ENCODE measurements around the gene CAST. TPM values are rescaled to one million over a fixed set of nuclear protein-coding genes. Genes with fewer than 3 reads are reported as not detected.
A peak's percentile ranks its signal among the peaks of the same experiment; 100 is the strongest.

Gene CAST
- total and polyA plus RNA-seq, 2 donors (not counting 1 experiment from before 2014, with no cell fraction given) = 41.0 to 231 TPM

DNA sequence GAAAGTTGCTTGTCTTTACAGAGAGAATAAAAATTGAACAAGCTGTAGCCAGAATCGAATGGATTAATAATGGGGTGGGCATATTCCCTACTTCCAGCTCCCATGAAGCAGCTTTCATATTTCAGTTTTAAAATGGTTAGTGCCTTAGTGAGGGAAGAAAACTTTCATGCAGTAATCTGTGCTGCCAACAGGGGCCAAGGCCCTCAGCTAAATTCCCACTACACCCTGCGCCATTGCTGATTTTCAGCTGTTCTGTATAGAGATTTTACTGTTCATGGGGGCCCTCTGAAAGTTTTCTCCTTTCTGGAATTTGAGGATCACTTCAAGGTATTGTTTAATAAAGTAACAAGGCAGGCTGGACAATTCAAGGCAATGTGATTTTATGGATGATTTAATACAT lies 58.2 kb downstream of the CAST start:
- peaks cover 42% of the 10 kb centered on the region for H3K79me2 ChIP-seq (ENCODE audit: control insufficient read depth, insufficient read depth, low read length)
- no peak overlapping the region for H3K27ac ChIP-seq (ENCODE audit: low read length in 2 of 2)
- peaks cover 61% of the 10 kb centered on the region for H4K20me1 ChIP-seq (ENCODE audit: control insufficient read depth, insufficient read depth, low read length, poor library complexity, severe bottlenecking)
- intact Hi-C loops (cut with micrococcal nuclease) = no loop called here
- CTCF ChIA-PET = interaction anchor here (0.6 to 1.3 kb wide), 3 partner anchors 34 to 121 kb away, joined by 3 read pairs; no protein-coding TSS in a partner anchor
- ATAC-seq (ENCODE audit: low read depth) (no peak), DNase-seq (no peak)
- Mint-ChIP-seq H3K4me3 (no peak overlapping the region), H3K27ac (no peak overlapping the region), H3K27me3 (no peaks in the 10 kb centered on the region), H3K4me1 (peaks cover 13% of the 10 kb centered on the region), H3K9me3 (ENCODE audit: insufficient read depth) (no peaks in the 10 kb centered on the region)
- H3K4me3 ChIP-seq (ENCODE audit: control extremely low read depth in 1 of 5, extremely low read depth in 1 of 5, insufficient read depth in 1 of 5, low read depth in 2 of 5, low read length in 4 of 5) = no peak overlapping the region
- H3K4me1 ChIP-seq (ENCODE audit: control insufficient read depth in 2 of 2, insufficient read depth in 2 of 2, low read length in 2 of 2) = no peaks in the 10 kb centered on the region
- no peak overlapping the region for H3K9ac ChIP-seq (ENCODE audit: low read length)
- TF ChIP-seq, protein P1, sequence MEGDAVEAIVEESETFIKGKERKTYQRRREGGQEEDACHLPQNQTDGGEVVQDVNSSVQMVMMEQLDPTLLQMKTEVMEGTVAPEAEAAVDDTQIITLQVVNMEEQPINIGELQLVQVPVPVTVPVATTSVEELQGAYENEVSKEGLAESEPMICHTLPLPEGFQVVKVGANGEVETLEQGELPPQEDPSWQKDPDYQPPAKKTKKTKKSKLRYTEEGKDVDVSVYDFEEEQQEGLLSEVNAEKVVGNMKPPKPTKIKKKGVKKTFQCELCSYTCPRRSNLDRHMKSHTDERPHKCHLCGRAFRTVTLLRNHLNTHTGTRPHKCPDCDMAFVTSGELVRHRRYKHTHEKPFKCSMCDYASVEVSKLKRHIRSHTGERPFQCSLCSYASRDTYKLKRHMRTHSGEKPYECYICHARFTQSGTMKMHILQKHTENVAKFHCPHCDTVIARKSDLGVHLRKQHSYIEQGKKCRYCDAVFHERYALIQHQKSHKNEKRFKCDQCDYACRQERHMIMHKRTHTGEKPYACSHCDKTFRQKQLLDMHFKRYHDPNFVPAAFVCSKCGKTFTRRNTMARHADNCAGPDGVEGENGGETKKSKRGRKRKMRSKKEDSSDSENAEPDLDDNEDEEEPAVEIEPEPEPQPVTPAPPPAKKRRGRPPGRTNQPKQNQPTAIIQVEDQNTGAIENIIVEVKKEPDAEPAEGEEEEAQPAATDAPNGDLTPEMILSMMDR (IDR thresholded peaks at IDR 0.05) = no peak
- no peak for TF ChIP-seq EZH2 (IDR thresholded peaks at IDR 0.05; ENCODE audit: borderline replicate concordance, insufficient read depth, low read depth, low read length, poor library complexity, severe bottlenecking)
- peaks cover 0 to 18% of the 10 kb centered on the region in 2 experiments for H3K36me3 ChIP-seq (replicated peaks in 1 of 2; ENCODE audit: control extremely low read depth in 1 of 2, control insufficient read depth in 1 of 2, extremely low read depth in 1 of 2, insufficient read depth in 2 of 2, low read length in 1 of 2)
- H2AFZ ChIP-seq (ENCODE audit: insufficient read depth, low read depth, low read length, poor library complexity, severe bottlenecking) = no peak overlapping the region
- no peaks in the 10 kb centered on the region for H3K27me3 ChIP-seq (replicated peaks in 1 of 4; ENCODE audit: control extremely low read depth in 1 of 4, control insufficient read depth in 3 of 4, insufficient read depth in 4 of 4, low read length in 3 of 4)
- POLR2A ChIA-PET = no interaction called here
- H3K9me3 ChIP-seq (ENCODE audit: control extremely low read depth in 1 of 3, control insufficient read depth in 2 of 3, insufficient read depth in 1 of 3, low read length in 2 of 3) = no peaks in the 10 kb centered on the region
- H3K4me2 ChIP-seq (replicated peaks; ENCODE audit: low read depth, low read length, poor library complexity, severe bottlenecking) = no peak overlapping the region
- no CpG with 5 or more reads among the region's 2 CpGs for WGBS (ENCODE audit: insufficient coverage)

DNA sequence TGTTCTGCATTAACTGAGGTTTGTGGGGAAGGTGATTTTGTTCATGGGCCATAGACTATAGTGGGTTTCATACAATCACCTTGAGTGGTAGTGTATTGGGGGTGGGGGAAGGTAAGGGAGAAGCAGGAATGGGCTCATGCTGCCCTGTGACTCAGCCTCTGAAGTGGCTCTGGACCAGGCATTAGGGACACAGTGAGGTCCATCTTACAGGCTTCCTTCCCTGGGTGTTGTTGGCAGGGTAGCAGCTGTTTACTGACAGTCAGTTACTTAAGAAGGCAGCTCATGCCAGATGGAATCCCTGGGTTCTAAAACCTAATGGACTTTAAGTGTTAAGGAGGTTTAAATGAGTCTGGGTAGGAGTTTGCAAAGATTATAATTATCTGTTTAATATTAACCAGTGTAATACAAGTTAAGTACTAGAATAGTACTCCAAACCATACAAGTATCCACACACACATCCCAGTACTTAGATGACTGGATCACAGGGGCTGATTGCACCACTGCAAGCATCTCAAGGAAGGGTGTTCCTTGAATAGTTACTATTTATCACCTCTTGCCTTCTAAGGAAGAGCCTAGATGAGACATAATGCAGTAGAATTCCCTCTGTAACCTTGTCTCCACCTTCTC lies 59.3 kb downstream of the CAST start:
- Histone ChIP-seq H3K9me3 (ENCODE audit: control extremely low read depth in 1 of 3, control insufficient read depth in 2 of 3, insufficient read depth in 1 of 3, low read length in 2 of 3) (no peaks in the 10 kb centered on the region), H3K4me1 (ENCODE audit: control insufficient read depth in 2 of 2, insufficient read depth in 2 of 2, low read length in 2 of 2) (no peaks in the 10 kb centered on the region), H3K4me3 (ENCODE audit: control extremely low read depth in 1 of 5, extremely low read depth in 1 of 5, insufficient read depth in 1 of 5, low read depth in 2 of 5, low read length in 4 of 5) (no peak overlapping the region), H3K4me2 (replicated peaks; ENCODE audit: low read depth, low read length, poor library complexity, severe bottlenecking) (no peak overlapping the region), H2AFZ (ENCODE audit: insufficient read depth, low read depth, low read length, poor library complexity, severe bottlenecking) (no peak overlapping the region), H4K20me1 (ENCODE audit: control insufficient read depth, insufficient read depth, low read length, poor library complexity, severe bottlenecking) (peaks cover 53% of the 10 kb centered on the region), H3K27ac (ENCODE audit: low read length in 2 of 2) (no peak overlapping the region), H3K27me3 (replicated peaks in 1 of 4; ENCODE audit: control extremely low read depth in 1 of 4, control insufficient read depth in 3 of 4, insufficient read depth in 4 of 4, low read length in 3 of 4) (no peaks in the 10 kb centered on the region), H3K36me3 (replicated peaks in 1 of 2; ENCODE audit: control extremely low read depth in 1 of 2, control insufficient read depth in 1 of 2, extremely low read depth in 1 of 2, insufficient read depth in 2 of 2, low read length in 1 of 2) (peaks cover 0 to 25% of the 10 kb centered on the region in 2 experiments), H3K9ac (ENCODE audit: low read length) (no peak overlapping the region), H3K79me2 (ENCODE audit: control insufficient read depth, insufficient read depth, low read length) (peaks cover 32% of the 10 kb centered on the region)
- no peak for DNase-seq
- no peaks in the 10 kb centered on the region for H3K27me3 Mint-ChIP-seq
- no peak for TF ChIP-seq EZH2 (IDR thresholded peaks at IDR 0.05; ENCODE audit: borderline replicate concordance, insufficient read depth, low read depth, low read length, poor library complexity, severe bottlenecking)
- TF ChIP-seq, protein P1 (IDR thresholded peaks at IDR 0.05) = no peak
- no peaks in the 10 kb centered on the region for H3K9me3 Mint-ChIP-seq (ENCODE audit: insufficient read depth)
- no peak for ATAC-seq (ENCODE audit: low read depth)
- peaks cover 10% of the 10 kb centered on the region for H3K4me1 Mint-ChIP-seq
- intact Hi-C loops (cut with micrococcal nuclease) = no loop called here
- ChIA-PET CTCF (no interaction called here), POLR2A (no interaction called here)
- no peak overlapping the region for H3K4me3 Mint-ChIP-seq
- H3K27ac Mint-ChIP-seq = peak overlapping the region; percentile 8
